Testis (tissue), 3 donors: Measurements from ENCODE around the gene SF3B5. TPM values are rescaled to one million over a fixed set of nuclear protein-coding genes. Genes with fewer than 3 reads are reported as not detected.

Experiments used
- DNase-seq: peaks from one replicate; pipeline ENCODE4 v3.0.0-alpha.2; 2019
- H3K27ac ChIP-seq, 2 donors: fragments of 200-600 bp; sonication (generic); one replicate each; pipeline ENCODE4 v1.5.1; 2019
- H3K27me3 ChIP-seq: fragments of 200-600 bp; sonication (generic); one replicate; pipeline ENCODE4 v1.5.1; 2019
- H3K36me3 ChIP-seq: fragments of 200-600 bp; sonication (generic); one replicate; pipeline ENCODE4 v1.5.1; 2017; ENCODE audit warnings: low read depth; ENCODE audit errors: missing control alignments
- H3K4me1 ChIP-seq: fragments of 200-600 bp; sonication (generic); one replicate; pipeline ENCODE4 v1.5.1; 2019
- H3K4me3 ChIP-seq, 2 donors: fragments of 200-600 bp; sonication (generic); one replicate each; pipeline ENCODE4 v1.5.1; 2017 to 2019
- H3K9me3 ChIP-seq: fragments of 200-600 bp; sonication (generic); one replicate; pipeline ENCODE4 v1.5.1; 2017
- CTCF ChIP-seq, 3 experiments: fragments of 450-650 bp in 2 of 3; fragments of 200-600 bp in 1 of 3; sonication (generic) in 1 of 3; IDR thresholded peaks; one replicate each; pipeline ENCODE4 v1.5.1; 2016 to 2019; ENCODE audit warnings: antibody characterized with exemption in 3 of 3, mild to moderate bottlenecking in 2 of 3, moderate library complexity in 1 of 3
- POLR2A ChIP-seq: fragments of 450-650 bp; IDR thresholded peaks from one replicate; pipeline ENCODE4 v1.6.1; 2017; ENCODE audit warnings: antibody characterized with exemption, mild to moderate bottlenecking, moderate library complexity
- WGBS, 2 donors: methylation state at CpG; one replicate each; pipeline ENCODE4 v1.1.5; 2018; 5-methylcytosine and 5-hydroxymethylcytosine counted together
- intact Hi-C: fragments of 100-400 bp; cut with DNase I; formaldehyde crosslinking; loops from one replicate; pipeline ENCODE4 v1.15.1; 2023; ENCODE audit warnings: low total_unique reads
- polyA plus RNA-seq: library from polyadenylated mRNA; stranded (reverse); fragments of 350-450 nt; fragmentation: Illumina TruSeq; extraction: RNeasy Lipid Tissue Mini Kit (QIAGEN cat#74804); gene quantifications from one replicate; pipeline ENCODE4 v1.2.3, GENCODE V29; 2014; ENCODE audit warnings: low read depth, low replicate concordance; ENCODE audit not compliant: insufficient read depth
- total RNA-seq, 2 donors: library from RNA; depleted of rRNA; stranded (reverse); fragments of >200 nt; gene quantifications; one replicate each; pipeline ENCODE4 v1.2.3, GENCODE V29; 2016

The SF3B5 gene
- total and polyA plus RNA-seq, 3 donors from 2014 or later: 153 to 200 (median 174) TPM

GRCh38 chr6:144062786-144063185 is 32.6 kb downstream of the SF3B5 start:
- no peak overlapping the region for H3K27ac ChIP-seq
- intact Hi-C loops: no loop called here
- WGBS, 2 donors: 20 to 34% methylated on average over 5 of the region's 5 CpGs

DNA sequence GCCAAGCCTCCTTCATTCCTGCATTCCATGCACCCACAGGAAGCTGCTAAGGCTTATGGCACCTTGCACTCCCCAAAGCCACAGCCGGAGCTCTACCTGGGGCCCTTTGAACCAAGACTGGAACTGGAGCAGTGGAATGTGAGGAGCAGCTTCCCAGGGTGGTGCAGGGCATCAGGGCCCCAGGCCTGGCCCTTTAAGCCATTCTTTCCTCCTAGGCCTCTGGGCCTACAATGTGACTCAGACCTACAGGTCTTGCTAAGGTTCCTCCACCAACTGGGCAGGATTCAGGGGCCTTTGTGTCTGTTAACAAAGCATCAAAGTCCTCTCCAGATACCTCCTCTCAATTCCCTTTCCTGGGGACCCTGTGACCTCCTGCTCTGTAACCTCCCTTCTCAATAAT is 36.2 kb downstream of the SF3B5 start:
- no peak for DNase-seq
- 100% methylated on average over 1 of the region's 1 CpG for WGBS, 2 donors
- no peak overlapping the region for H3K4me3 ChIP-seq
- TF ChIP-seq POLR2A (no peak), CTCF (IDR thresholded peaks at IDR 0.05) (no peak)
- no peak overlapping the region for H3K27ac ChIP-seq
- intact Hi-C loops: no loop called here
- no peaks in the 10 kb centered on the region for H3K27me3 ChIP-seq
- H3K4me1 ChIP-seq: peaks cover 8% of the 10 kb centered on the region
- no peaks in the 10 kb centered on the region for H3K9me3 ChIP-seq
- H3K36me3 ChIP-seq: no peaks in the 10 kb centered on the region

More at GRCh38 chr6:144062786-144063185, 32.6 kb downstream of the SF3B5 start:
- Histone ChIP-seq H3K36me3 (no peaks in the 10 kb centered on the region), H3K4me3 (no peak overlapping the region), H3K27me3 (no peaks in the 10 kb centered on the region), H3K9me3 (no peaks in the 10 kb centered on the region), H3K4me1 (peaks cover 10% of the 10 kb centered on the region)
- TF ChIP-seq POLR2A (no peak), CTCF (IDR thresholded peaks at IDR 0.05) (no peak)
- no peak for DNase-seq

- TF ChIP-seq CTCF (IDR thresholded peaks at IDR 0.05) (no peak), POLR2A (no peak)
- intact Hi-C loops: no loop called here
- no peak overlapping the region for H3K4me3 ChIP-seq
- no peaks in the 10 kb centered on the region for H3K27me3 ChIP-seq
- no peaks in the 10 kb centered on the region for H3K4me1 ChIP-seq
- DNase-seq: no peak
- no peak overlapping the region for H3K27ac ChIP-seq
- WGBS, 2 donors: 78 to 82% methylated on average over 6 of the region's 6 CpGs
- no peaks in the 10 kb centered on the region for H3K36me3 ChIP-seq
- no peaks in the 10 kb centered on the region for H3K9me3 ChIP-seq
Observed at GRCh38 chr6:144055121-144055931, 40.0 kb downstream of the SF3B5 start.

- TF ChIP-seq CTCF (IDR thresholded peaks at IDR 0.05) (no peak), POLR2A (no peak)
Observed at GRCh38 chr6:144053601-144054000, 41.8 kb downstream of the SF3B5 start.

DNA sequence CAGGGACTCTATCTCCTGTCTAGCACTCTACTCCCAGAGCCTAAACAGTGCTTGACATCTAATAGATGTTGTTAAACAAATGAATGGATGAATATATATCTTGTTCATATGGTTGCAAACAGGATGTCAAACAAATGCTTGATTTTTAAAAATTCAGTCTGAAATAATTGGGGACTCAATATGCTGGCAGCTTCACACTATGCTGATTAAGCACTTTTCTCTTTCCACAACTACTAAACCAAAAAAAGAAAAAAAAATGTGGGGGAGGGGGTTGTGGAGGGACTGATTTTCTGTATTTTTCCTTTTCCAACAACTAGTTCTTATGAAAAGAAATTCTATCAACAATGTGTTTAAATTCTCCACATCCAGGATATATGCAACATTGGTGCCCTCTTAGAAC is 42.9 kb downstream of the SF3B5 start:
- Histone ChIP-seq H3K27ac (no peak overlapping the region), H3K27me3 (no peaks in the 10 kb centered on the region), H3K9me3 (no peaks in the 10 kb centered on the region), H3K4me3 (no peak overlapping the region), H3K4me1 (no peaks in the 10 kb centered on the region), H3K36me3 (no peaks in the 10 kb centered on the region)
- DNase-seq: no peak
- intact Hi-C loops: no loop called here
- TF ChIP-seq CTCF (IDR thresholded peaks at IDR 0.05) (no peak), POLR2A (no peak)

More at GRCh38 chr6:144053601-144054000, 41.8 kb downstream of the SF3B5 start:
- Histone ChIP-seq H3K27me3 (no peaks in the 10 kb centered on the region), H3K4me3 (no peak overlapping the region), H3K36me3 (no peaks in the 10 kb centered on the region), H3K27ac (no peak overlapping the region), H3K9me3 (no peaks in the 10 kb centered on the region), H3K4me1 (no peaks in the 10 kb centered on the region)
- no peak for DNase-seq
- intact Hi-C loops: no loop called here
- 77 to 83% methylated on average over 3 of the region's 3 CpGs for WGBS, 2 donors
